ENCODE results near the gene TMEM132D.
"Not testable (repeated sequence)": the region's sequence is repeated elsewhere in the genome, so short reads cannot be mapped to it uniquely, and the experiment has no call there.

The TMEM132D gene

DNA sequence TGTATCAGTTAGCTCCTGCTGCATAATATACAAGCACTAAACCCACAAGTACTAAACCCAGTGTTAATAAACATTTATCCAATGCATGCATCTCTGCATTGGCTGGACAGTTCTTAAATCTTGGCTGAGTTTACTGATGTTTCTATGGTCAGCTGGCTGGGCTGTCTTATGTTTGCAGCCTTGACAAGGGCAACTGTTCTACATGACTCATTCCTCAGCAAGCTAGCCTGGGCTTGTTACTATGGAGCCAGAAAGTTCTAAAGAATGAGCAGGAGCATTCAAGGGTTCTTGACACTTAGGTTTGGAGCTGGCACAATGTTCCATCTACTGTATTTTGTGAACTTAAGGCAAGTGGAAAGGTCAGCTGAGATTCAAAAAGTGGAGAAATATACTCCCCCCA lies 851.5 kb downstream of the TMEM132D start:
- Histone ChIP-seq H3K9me3 (ENCODE audit: control insufficient read depth, insufficient read depth, low read length) (peaks cover 9% of the 10 kb centered on the region), H3K36me3 (ENCODE audit: control insufficient read depth, insufficient read depth, low read length) (no peaks in the 10 kb centered on the region; the same call in 1 of the 2 replicates), H3K27me3 (ENCODE audit: control insufficient read depth, insufficient read depth, low read length) (no peaks in the 10 kb centered on the region), H3K4me1 (ENCODE audit: control insufficient read depth, insufficient read depth, low read length) (no peaks in the 10 kb centered on the region), H3K4me3 (ENCODE audit: low read length) (no peak overlapping the region), H3K27ac (ENCODE audit: low read length) (no peak overlapping the region)
- DNase-seq (ENCODE audit: low read depth, low spot score): no peak

DNA sequence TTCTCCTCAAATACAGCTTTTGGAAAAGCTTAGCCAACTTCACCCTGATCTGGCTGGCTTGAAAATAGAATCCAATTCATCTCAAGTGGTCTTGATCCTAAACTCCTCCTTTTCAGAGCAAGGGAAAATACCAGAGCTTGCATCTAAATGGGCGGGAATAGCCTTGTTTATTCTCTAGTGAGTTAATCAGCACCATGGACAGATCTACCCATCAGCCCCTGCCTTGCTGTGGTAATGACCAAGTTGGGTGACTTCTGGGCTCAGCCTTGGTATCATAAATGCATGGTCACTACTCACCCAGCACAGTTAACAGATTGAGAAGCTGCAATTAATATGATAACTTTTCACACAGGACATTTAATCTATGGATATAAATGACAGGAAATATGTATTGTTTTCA lies 853.9 kb downstream of the TMEM132D start:
- no peak overlapping the region for H3K27ac ChIP-seq (ENCODE audit: low read length)
- H3K4me3 ChIP-seq (ENCODE audit: low read length): no peak overlapping the region
- no peaks in the 10 kb centered on the region for H3K27me3 ChIP-seq (ENCODE audit: control insufficient read depth, insufficient read depth, low read length)
- DNase-seq (ENCODE audit: low read depth, low spot score): no peak
- H3K4me1 ChIP-seq (ENCODE audit: control insufficient read depth, insufficient read depth, low read length): no peaks in the 10 kb centered on the region
- peaks cover 7% of the 10 kb centered on the region for H3K9me3 ChIP-seq (ENCODE audit: control insufficient read depth, insufficient read depth, low read length)
- WGBS (ENCODE audit: insufficient coverage, insufficient read length): no CpG with 5 or more reads among the region's 1 CpG
- no peaks in the 10 kb centered on the region; the same call in 1 of the 2 replicates for H3K36me3 ChIP-seq (ENCODE audit: control insufficient read depth, insufficient read depth, low read length)

DNA sequence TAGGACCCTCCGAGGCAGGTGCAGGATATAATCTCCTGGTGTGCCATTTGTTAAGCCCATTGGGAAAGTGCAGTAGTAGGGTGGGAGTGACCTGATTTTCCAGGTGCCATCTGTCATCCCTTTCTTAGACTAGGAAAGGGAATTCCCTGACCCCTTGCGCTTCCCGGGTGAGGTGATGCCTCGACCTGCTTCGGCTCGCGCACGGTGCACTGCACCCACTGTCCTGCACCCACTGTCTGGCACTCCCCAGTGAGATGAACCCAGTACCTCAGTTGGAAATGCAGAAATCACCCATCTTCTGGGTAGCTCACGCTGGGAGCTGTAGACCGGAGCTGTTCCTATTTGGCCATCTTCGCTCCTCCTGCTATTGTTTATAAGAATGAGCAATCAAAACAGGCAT lies 860.5 kb downstream of the TMEM132D start:
- not testable (repeated sequence) for H3K27ac ChIP-seq (ENCODE audit: low read length); H3K36me3 ChIP-seq (ENCODE audit: control insufficient read depth, insufficient read depth, low read length); H3K27me3 ChIP-seq (ENCODE audit: control insufficient read depth, insufficient read depth, low read length); DNase-seq (ENCODE audit: low read depth, low spot score); H3K9me3 ChIP-seq (ENCODE audit: control insufficient read depth, insufficient read depth, low read length); H3K4me1 ChIP-seq (ENCODE audit: control insufficient read depth, insufficient read depth, low read length); H3K4me3 ChIP-seq (ENCODE audit: low read length)
- no CpG with 5 or more reads among the region's 11 CpGs for WGBS (ENCODE audit: insufficient coverage, insufficient read length)

DNA sequence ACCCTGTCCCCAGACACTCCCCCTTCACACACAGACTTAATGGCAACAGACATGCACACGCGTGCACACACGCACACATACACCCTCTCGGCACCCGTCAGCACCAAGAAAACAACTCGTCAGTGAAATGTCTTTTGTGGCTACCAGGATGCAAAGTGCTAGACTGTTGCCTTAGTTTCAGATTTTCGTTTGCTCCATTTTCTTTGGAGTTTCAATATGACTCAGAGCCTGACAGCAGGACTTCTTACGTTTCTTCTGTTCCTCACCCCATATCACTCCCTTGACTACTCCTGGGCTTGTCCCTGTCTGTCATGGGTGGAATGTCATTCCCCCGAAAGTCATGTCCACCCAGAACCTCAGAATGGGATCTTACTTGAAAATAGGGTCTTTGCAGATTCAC lies 867.7 kb downstream of the TMEM132D start:
- Histone ChIP-seq H3K4me3 (ENCODE audit: low read length) (no peak overlapping the region), H3K9me3 (ENCODE audit: control insufficient read depth, insufficient read depth, low read length) (peaks cover 27% of the 10 kb centered on the region), H3K27ac (ENCODE audit: low read length) (no peak overlapping the region), H3K4me1 (ENCODE audit: control insufficient read depth, insufficient read depth, low read length) (no peaks in the 10 kb centered on the region), H3K27me3 (ENCODE audit: control insufficient read depth, insufficient read depth, low read length) (no peaks in the 10 kb centered on the region; the same call in 1 of the 2 replicates), H3K36me3 (ENCODE audit: control insufficient read depth, insufficient read depth, low read length) (no peaks in the 10 kb centered on the region)
- no peak for DNase-seq (ENCODE audit: low read depth, low spot score)
- no CpG with 5 or more reads among the region's 9 CpGs for WGBS (ENCODE audit: insufficient coverage, insufficient read length)

GRCh38 chr12:129034558-129035289 lies 869.1 kb downstream of the TMEM132D start:
- no peak for DNase-seq (ENCODE audit: low read depth, low spot score)
- WGBS (ENCODE audit: insufficient coverage, insufficient read length): no CpG with 5 or more reads among the region's 15 CpGs
- no peaks in the 10 kb centered on the region; the same call in 1 of the 2 replicates for H3K27me3 ChIP-seq (ENCODE audit: control insufficient read depth, insufficient read depth, low read length)

GRCh38 chr12:129028844-129029243 lies 875.0 kb downstream of the TMEM132D start:
- peaks cover 31% of the 10 kb centered on the region for H3K9me3 ChIP-seq (ENCODE audit: control insufficient read depth, insufficient read depth, low read length)
- no peak for DNase-seq (ENCODE audit: low read depth, low spot score)
- H3K36me3 ChIP-seq (ENCODE audit: control insufficient read depth, insufficient read depth, low read length): no peaks in the 10 kb centered on the region
- H3K27me3 ChIP-seq (ENCODE audit: control insufficient read depth, insufficient read depth, low read length): no peaks in the 10 kb centered on the region; the same call in 1 of the 2 replicates
- WGBS (ENCODE audit: insufficient coverage, insufficient read length): no CpG with 5 or more reads among the region's 16 CpGs
- H3K27ac ChIP-seq (ENCODE audit: low read length): no peak overlapping the region
- no peaks in the 10 kb centered on the region for H3K4me1 ChIP-seq (ENCODE audit: control insufficient read depth, insufficient read depth, low read length)
- no peak overlapping the region for H3K4me3 ChIP-seq (ENCODE audit: low read length)

More at GRCh38 chr12:129034558-129035289, 869.1 kb downstream of the TMEM132D start:
- H3K36me3 ChIP-seq (ENCODE audit: control insufficient read depth, insufficient read depth, low read length): no peaks in the 10 kb centered on the region
- peaks cover 27% of the 10 kb centered on the region for H3K9me3 ChIP-seq (ENCODE audit: control insufficient read depth, insufficient read depth, low read length)
- H3K4me3 ChIP-seq (ENCODE audit: low read length): no peak overlapping the region
- H3K4me1 ChIP-seq (ENCODE audit: control insufficient read depth, insufficient read depth, low read length): no peaks in the 10 kb centered on the region
- no peak overlapping the region for H3K27ac ChIP-seq (ENCODE audit: low read length)

DNA sequence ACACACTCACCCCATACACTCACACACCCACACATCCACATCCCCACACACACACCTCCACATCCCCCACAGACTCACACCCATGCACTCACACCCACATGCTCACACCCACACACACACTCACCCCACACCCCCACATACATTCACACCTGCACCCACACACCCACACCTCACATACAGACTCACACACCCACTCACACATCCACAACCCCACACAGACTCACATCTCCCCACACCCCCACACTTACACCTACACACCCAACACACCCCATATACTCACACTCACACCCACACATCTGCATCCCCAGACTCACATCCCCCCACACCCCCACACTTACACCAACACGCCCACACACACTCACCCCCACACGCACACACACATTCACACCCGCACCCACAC lies 878.8 kb downstream of the TMEM132D start:
- no peaks in the 10 kb centered on the region for H3K27me3 ChIP-seq (ENCODE audit: control insufficient read depth, insufficient read depth, low read length)
- 100% methylated on average over 3 of the region's 3 CpGs for WGBS (ENCODE audit: insufficient coverage, insufficient read length)
- no peak for DNase-seq (ENCODE audit: low read depth, low spot score)
- H3K9me3 ChIP-seq (ENCODE audit: control insufficient read depth, insufficient read depth, low read length): peaks cover 29% of the 10 kb centered on the region
- no peak overlapping the region for H3K4me3 ChIP-seq (ENCODE audit: low read length)
- H3K4me1 ChIP-seq (ENCODE audit: control insufficient read depth, insufficient read depth, low read length): no peaks in the 10 kb centered on the region
- H3K27ac ChIP-seq (ENCODE audit: low read length): no peak overlapping the region
- no peaks in the 10 kb centered on the region for H3K36me3 ChIP-seq (ENCODE audit: control insufficient read depth, insufficient read depth, low read length)

Measured in iPS DF 6.9 (cell line).